K562 (cell line): ENCODE measurements around the gene ARV1. TPM values are rescaled to one million over a fixed set of nuclear protein-coding genes. Genes with fewer than 3 reads are reported as not detected.

Experiments used
- ASH1L ChIP-seq: fragments of 450-650 bp; IDR thresholded peaks from 2 replicates; pipeline ENCODE4 v1.6.1; 2018; ENCODE audit warnings: borderline replicate concordance, mild to moderate bottlenecking, low read depth; ENCODE audit not compliant: partially characterized antibody
- CXXC5 ChIP-seq: fragments of 250-450 bp; sonication (Bioruptor Pico); IDR thresholded peaks from 2 replicates; pipeline ENCODE4 v1.8.0; 2022; ENCODE audit warnings: inconsistent platforms, mild to moderate bottlenecking, moderate library complexity
- DNMT1 ChIP-seq: fragments of 450-650 bp; IDR thresholded peaks from 2 replicates; pipeline ENCODE4 v1.6.1; 2016; ENCODE audit warnings: antibody characterized with exemption, mild to moderate bottlenecking
- HSF4 ChIP-seq: fragments of 250-450 bp; sonication (Bioruptor Pico); IDR thresholded peaks from 2 replicates; pipeline ENCODE4 v2.1.2; 2022; ENCODE audit warnings: mild to moderate bottlenecking, moderate library complexity, borderline replicate concordance
- LARP7 ChIP-seq: fragments of 450-650 bp; IDR thresholded peaks from 2 replicates; pipeline ENCODE4 v1.6.1; 2016
- NEUROD1 ChIP-seq: fragments of 150-350 bp; IDR thresholded peaks from 2 replicates; pipeline ENCODE4 v1.6.1; 2014; ENCODE audit warnings: borderline replicate concordance, low read length, low read depth; ENCODE audit not compliant: partially characterized antibody
- SIN3A ChIP-seq, 2 experiments: fragments of 150-350 bp in 1 of 2; IDR thresholded peaks; 2 replicates each; pipeline ENCODE4 v1.6.1; 2011 to 2016; ENCODE audit warnings: borderline replicate concordance in 2 of 2, low read depth in 2 of 2, low read length in 2 of 2, mild to moderate bottlenecking in 2 of 2, moderate library complexity in 2 of 2; ENCODE audit not compliant: control insufficient read depth in 1 of 2
- SMARCE1 ChIP-seq: fragments of 450-650 bp; IDR thresholded peaks from 2 replicates; pipeline ENCODE4 v1.7.1; 2016; ENCODE audit warnings: mild to moderate bottlenecking
- TAF15 ChIP-seq: fragments of 200-400 bp; formaldehyde crosslinking; IDR thresholded peaks from 2 replicates; pipeline ENCODE4 v1.6.1; 2017; ENCODE audit warnings: mild to moderate bottlenecking, low read depth, low read length, moderate library complexity
- TAF7 ChIP-seq: fragments of 450-650 bp; IDR thresholded peaks from 2 replicates; pipeline ENCODE4 v1.6.1; 2016; ENCODE audit warnings: missing genetic modification characterization, missing compliant biosample characterization
- TOE1 ChIP-seq, 2 experiments: fragments of 450-650 bp in 1 of 2; sonication (generic) in 1 of 2; formaldehyde crosslinking in 1 of 2; IDR thresholded peaks; 2 replicates each; pipeline versions ENCODE4 v1.7.1 to v1.8.0; 2016 to 2022; ENCODE audit warnings: borderline replicate concordance in 2 of 2, mild to moderate bottlenecking in 2 of 2, antibody characterized with exemption in 1 of 2, inconsistent platforms in 1 of 2, low read depth in 1 of 2, missing genetic modification reagents in 1 of 2, moderate library complexity in 1 of 2
- YY1 ChIP-seq, 3 experiments: IDR thresholded peaks; 2 replicates each; pipeline ENCODE4 v1.6.1; 2011; ENCODE audit warnings: low read length in 2 of 3, mild to moderate bottlenecking in 2 of 3, moderate library complexity in 2 of 3, borderline replicate concordance in 1 of 3, control low read depth in 1 of 3, low read depth in 1 of 3; ENCODE audit not compliant: insufficient read depth in 3 of 3, insufficient replicate concordance in 2 of 3, control insufficient read depth in 1 of 3, insufficient read length in 1 of 3; ENCODE audit errors: extremely low read depth in 1 of 3
- polyA plus RNA-seq, 8 experiments: library from polyadenylated mRNA; depleted of rRNA in 4 of 8; stranded (reverse) in 5 of 8; unstranded in 3 of 8; fragments of >200 nt; fragmentation: Nextera tagmentation in 2 of 8; fragmentation: Illumina TruSeq in 1 of 8; extraction: Ambion mirVana in 2 of 8; extraction: Trizol in 1 of 8; gene quantifications; 2 replicates each; pipeline versions ENCODE4 v1.2.1 to v1.2.3, GENCODE V29; 2011 to 2014; ENCODE audit warnings: inconsistent platforms in 1 of 8, missing spikeins in 1 of 8
- total RNA-seq, 7 experiments: library from RNA; depleted of rRNA in 6 of 7; stranded (reverse); fragments of >200 nt in 6 of 7; fragmentation: Illumina TruSeq in 2 of 7; extraction: Trizol in 2 of 7; gene quantifications; 2 replicates each; pipeline versions ENCODE4 v1.2.1 to v1.2.3, GENCODE V29; 2011 to 2021; ENCODE audit warnings: low replicate concordance in 1 of 7
- TF ChIP-seq, protein P1 (sequence below): fragments of 450-650 bp; IDR thresholded peaks from 2 replicates; pipeline ENCODE4 v1.7.1; 2018; ENCODE audit warnings: mild to moderate bottlenecking, low read depth; ENCODE audit not compliant: partially characterized antibody
- TF ChIP-seq, protein P2 (sequence below): fragments of 450-650 bp; formaldehyde crosslinking; IDR thresholded peaks from 2 replicates; pipeline ENCODE4 v1.4.0; 2020; ENCODE audit warnings: mild to moderate bottlenecking, moderate library complexity
- TF ChIP-seq, protein P3 (sequence below): sonication (generic); formaldehyde crosslinking; IDR thresholded peaks from 2 replicates; pipeline ENCODE4 v1.9.0; 2022; ENCODE audit warnings: mild to moderate bottlenecking, missing genetic modification reagents
- TF ChIP-seq, protein P4 (sequence below), 3 experiments: fragments of 200-800 bp in 1 of 3; sonication (Bioruptor generic) in 1 of 3; sonication (generic) in 1 of 3; formaldehyde crosslinking in 1 of 3; IDR thresholded peaks; 2 replicates each; pipeline versions ENCODE4 v1.6.1 to v1.8.0; 2016 to 2022; ENCODE audit warnings: mild to moderate bottlenecking in 2 of 3, missing compliant biosample characterization in 2 of 3, missing genetic modification characterization in 2 of 3, missing genetic modification reagents in 1 of 3

The ARV1 gene
- total and polyA plus RNA-seq, 9 of the 15 experiments (the other 6 are each of a cell fraction or from before 2014, with no cell fraction given), result 54.8 to 139 (median 74.0) TPM

DNA sequence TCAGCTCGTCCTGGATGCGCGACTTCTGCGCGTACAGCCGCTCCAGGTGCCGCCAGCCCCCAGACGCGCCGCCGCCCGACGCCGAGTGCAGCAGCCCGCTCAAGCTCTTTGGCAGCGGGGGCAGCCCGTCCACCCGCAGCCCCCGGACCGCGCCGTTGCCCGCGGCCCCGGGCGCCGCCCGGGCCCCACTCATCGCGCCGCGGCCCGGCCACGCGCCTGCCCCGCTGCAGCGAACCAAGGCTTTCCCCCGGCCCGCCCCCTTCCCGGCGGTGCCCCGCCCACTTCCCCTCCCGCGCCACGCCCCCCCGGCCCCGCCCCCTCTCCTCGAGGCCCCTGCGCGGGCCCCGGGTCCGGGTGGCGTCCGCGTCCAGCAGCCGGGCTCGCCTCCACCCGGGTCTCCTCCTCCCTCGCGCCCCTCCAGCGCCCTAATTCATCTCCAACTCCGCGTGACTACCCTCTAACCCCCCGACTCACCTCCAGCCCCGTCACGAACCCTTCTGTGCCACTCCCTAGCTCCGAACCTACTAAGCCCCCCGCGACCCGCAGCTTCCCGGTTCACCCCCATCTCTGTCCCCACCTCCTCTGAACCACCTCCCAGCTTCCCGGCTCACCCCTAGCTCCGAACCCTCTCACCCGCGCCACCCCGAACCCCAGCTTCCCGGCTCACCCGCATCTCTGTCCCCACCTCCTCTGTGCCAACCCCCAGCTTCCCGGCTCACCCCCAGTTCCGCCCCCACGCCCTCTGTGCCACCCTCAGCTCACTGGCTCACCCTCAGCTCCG, 61.3 kb downstream of the ARV1 start, which contains the start of gene FAM89A (continued):
- TF ChIP-seq, protein P1, sequence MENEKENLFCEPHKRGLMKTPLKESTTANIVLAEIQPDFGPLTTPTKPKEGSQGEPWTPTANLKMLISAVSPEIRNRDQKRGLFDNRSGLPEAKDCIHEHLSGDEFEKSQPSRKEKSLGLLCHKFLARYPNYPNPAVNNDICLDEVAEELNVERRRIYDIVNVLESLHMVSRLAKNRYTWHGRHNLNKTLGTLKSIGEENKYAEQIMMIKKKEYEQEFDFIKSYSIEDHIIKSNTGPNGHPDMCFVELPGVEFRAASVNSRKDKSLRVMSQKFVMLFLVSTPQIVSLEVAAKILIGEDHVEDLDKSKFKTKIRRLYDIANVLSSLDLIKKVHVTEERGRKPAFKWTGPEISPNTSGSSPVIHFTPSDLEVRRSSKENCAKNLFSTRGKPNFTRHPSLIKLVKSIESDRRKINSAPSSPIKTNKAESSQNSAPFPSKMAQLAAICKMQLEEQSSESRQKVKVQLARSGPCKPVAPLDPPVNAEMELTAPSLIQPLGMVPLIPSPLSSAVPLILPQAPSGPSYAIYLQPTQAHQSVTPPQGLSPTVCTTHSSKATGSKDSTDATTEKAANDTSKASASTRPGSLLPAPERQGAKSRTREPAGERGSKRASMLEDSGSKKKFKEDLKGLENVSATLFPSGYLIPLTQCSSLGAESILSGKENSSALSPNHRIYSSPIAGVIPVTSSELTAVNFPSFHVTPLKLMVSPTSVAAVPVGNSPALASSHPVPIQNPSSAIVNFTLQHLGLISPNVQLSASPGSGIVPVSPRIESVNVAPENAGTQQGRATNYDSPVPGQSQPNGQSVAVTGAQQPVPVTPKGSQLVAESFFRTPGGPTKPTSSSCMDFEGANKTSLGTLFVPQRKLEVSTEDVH, result no peak
- TF ChIP-seq SIN3A (IDR thresholded peaks at IDR 0.05; ENCODE audit: borderline replicate concordance in 2 of 2, control insufficient read depth in 1 of 2, low read depth in 2 of 2, low read length in 2 of 2), result peak; percentile 37 to 51; a peak in 1 of 4 replicates
- TF ChIP-seq NEUROD1, result no peak
- TF ChIP-seq ASH1L, result no peak
- TF ChIP-seq DNMT1, result no peak
- peak in 1 of 3 experiments; percentile 9 for TF ChIP-seq YY1 (IDR thresholded peaks at IDR 0.05; ENCODE audit: borderline replicate concordance in 1 of 3, control insufficient read depth in 1 of 3, extremely low read depth in 1 of 3, insufficient read depth in 3 of 3, insufficient read length in 1 of 3, insufficient replicate concordance in 2 of 3, low read depth in 1 of 3, low read length in 2 of 3)
- TF ChIP-seq TOE1 (IDR thresholded peaks at IDR 0.05; ENCODE audit: borderline replicate concordance), result peak; percentile 72
- no peak for TF ChIP-seq TOE1 (CRISPR knock-in tag; IDR thresholded peaks at IDR 0.05; ENCODE audit: borderline replicate concordance, low read depth)
- TF ChIP-seq, protein P2, sequence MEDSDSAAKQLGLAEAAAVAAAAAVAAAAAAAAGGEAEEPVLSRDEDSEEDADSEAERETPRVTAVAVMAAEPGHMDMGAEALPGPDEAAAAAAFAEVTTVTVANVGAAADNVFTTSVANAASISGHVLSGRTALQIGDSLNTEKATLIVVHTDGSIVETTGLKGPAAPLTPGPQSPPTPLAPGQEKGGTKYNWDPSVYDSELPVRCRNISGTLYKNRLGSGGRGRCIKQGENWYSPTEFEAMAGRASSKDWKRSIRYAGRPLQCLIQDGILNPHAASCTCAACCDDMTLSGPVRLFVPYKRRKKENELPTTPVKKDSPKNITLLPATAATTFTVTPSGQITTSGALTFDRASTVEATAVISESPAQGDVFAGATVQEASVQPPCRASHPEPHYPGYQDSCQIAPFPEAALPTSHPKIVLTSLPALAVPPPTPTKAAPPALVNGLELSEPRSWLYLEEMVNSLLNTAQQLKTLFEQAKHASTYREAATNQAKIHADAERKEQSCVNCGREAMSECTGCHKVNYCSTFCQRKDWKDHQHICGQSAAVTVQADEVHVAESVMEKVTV, result no peak
- TF ChIP-seq CXXC5 (CRISPR knock-in tag), result peak; percentile 76
- no peak for TF ChIP-seq HSF4 (CRISPR knock-in tag)
- no peak for TF ChIP-seq TAF15
- peak; percentile 81; the same call in 1 of the 2 replicates for TF ChIP-seq LARP7
- TF ChIP-seq TAF7 (tag), result peak; percentile 43; the same call in 1 of the 2 replicates
- TF ChIP-seq, protein P3, sequence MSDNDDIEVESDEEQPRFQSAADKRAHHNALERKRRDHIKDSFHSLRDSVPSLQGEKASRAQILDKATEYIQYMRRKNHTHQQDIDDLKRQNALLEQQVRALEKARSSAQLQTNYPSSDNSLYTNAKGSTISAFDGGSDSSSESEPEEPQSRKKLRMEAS (CRISPR knock-in tag), result no peak
- peak; percentile 45; the same call in 1 of the 2 replicates for TF ChIP-seq SMARCE1
- TF ChIP-seq, protein P4, sequence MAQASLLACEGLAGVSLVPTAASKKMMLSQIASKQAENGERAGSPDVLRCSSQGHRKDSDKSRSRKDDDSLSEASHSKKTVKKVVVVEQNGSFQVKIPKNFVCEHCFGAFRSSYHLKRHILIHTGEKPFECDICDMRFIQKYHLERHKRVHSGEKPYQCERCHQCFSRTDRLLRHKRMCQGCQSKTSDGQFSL (CRISPR knock-in tag; IDR thresholded peaks at IDR 0.05), result no peak
- TF ChIP-seq, protein P4 (tag; IDR thresholded peaks at IDR 0.05), result no peak
